K562 (cell line): ENCODE data around the gene STX1B. TPM values are rescaled to one million over a fixed set of nuclear protein-coding genes. Genes with fewer than 3 reads are reported as not detected.
A peak's percentile ranks its signal among the peaks of the same experiment; 100 is the strongest.

Experiments
- CBFA2T3 ChIP-seq: fragments of 450-650 bp; IDR thresholded peaks from 2 replicates; pipeline ENCODE4 v1.6.1; 2017
- CEBPB ChIP-seq: fragments of 450-650 bp; IDR thresholded peaks from 2 replicates; pipeline ENCODE4 v1.6.1; 2016; ENCODE audit warnings: missing genetic modification characterization, missing compliant biosample characterization
- DACH1 ChIP-seq: fragments of 450-650 bp; IDR thresholded peaks from 2 replicates; pipeline ENCODE4 v1.6.1; 2018; ENCODE audit not compliant: partially characterized antibody
- EGR1 ChIP-seq: fragments of 450-650 bp; conservative IDR thresholded peaks from 2 replicates; pipeline ENCODE4 v1.6.1; 2017; ENCODE audit warnings: mild to moderate bottlenecking
- ELF2 ChIP-seq: fragments of 250-450 bp; sonication (Bioruptor Pico); IDR thresholded peaks from 2 replicates; pipeline ENCODE4 v1.5.0; 2021; ENCODE audit warnings: mild to moderate bottlenecking
- GABPB2 ChIP-seq: fragments of 250-450 bp; sonication (Bioruptor Pico); conservative IDR thresholded peaks from 2 replicates; pipeline ENCODE4 v1.5.1; 2021; ENCODE audit warnings: mild to moderate bottlenecking
- IRF1 ChIP-seq: sonication (generic); formaldehyde crosslinking; IDR thresholded peaks from 2 replicates; pipeline ENCODE4 v1.8.0; 2022; ENCODE audit warnings: missing genetic modification reagents, mild to moderate bottlenecking, borderline replicate concordance
- NFRKB ChIP-seq: fragments of 450-650 bp; IDR thresholded peaks from 2 replicates; pipeline ENCODE4 v1.6.1; 2016; ENCODE audit warnings: low read depth
- POLR2AphosphoS5 ChIP-seq: IDR thresholded peaks from 2 replicates; pipeline ENCODE4 v1.6.1; 2011; ENCODE audit warnings: mild to moderate bottlenecking, low read depth, low read length, moderate library complexity; ENCODE audit not compliant: control insufficient read depth, insufficient read depth
- SAP30 ChIP-seq: fragments of 200-600 bp; sonication (generic); IDR thresholded peaks from 2 replicates; pipeline ENCODE4 v1.6.1; 2012; ENCODE audit warnings: borderline replicate concordance, low read depth, mild to moderate bottlenecking, moderate library complexity, low read length, control low read depth, inconsistent platforms; ENCODE audit not compliant: insufficient read depth, poor library complexity, severe bottlenecking
- USF1 ChIP-seq: sonication (generic); formaldehyde crosslinking; IDR thresholded peaks from 2 replicates; pipeline ENCODE4 v1.9.0; 2022; ENCODE audit warnings: mild to moderate bottlenecking, missing genetic modification reagents
- ZBTB40 ChIP-seq, 2 experiments: fragments of 450-650 bp in 1 of 2; sonication (generic) in 1 of 2; formaldehyde crosslinking in 1 of 2; IDR thresholded peaks; 2 replicates each; pipeline versions ENCODE4 v1.7.1 to v1.9.0; 2016 to 2022; ENCODE audit warnings: inconsistent platforms in 1 of 2, mild to moderate bottlenecking in 1 of 2, missing genetic modification reagents in 1 of 2
- ZNF133 ChIP-seq: fragments of 250-450 bp; sonication (Bioruptor Pico); IDR thresholded peaks from 2 replicates; pipeline ENCODE4 v1.4.0; 2020; ENCODE audit warnings: mild to moderate bottlenecking
- ZNF174 ChIP-seq: fragments of 250-450 bp; sonication (Bioruptor Pico); IDR thresholded peaks from 2 replicates; pipeline ENCODE4 v1.4.0; 2020; ENCODE audit warnings: mild to moderate bottlenecking
- ZNF77 ChIP-seq: fragments of 250-450 bp; sonication (Bioruptor Pico); IDR thresholded peaks from 2 replicates; pipeline ENCODE4 v1.5.0; 2020
- polyA plus RNA-seq, 8 experiments: library from polyadenylated mRNA; depleted of rRNA in 4 of 8; stranded (reverse) in 5 of 8; unstranded in 3 of 8; fragments of >200 nt; fragmentation: Nextera tagmentation in 2 of 8; fragmentation: Illumina TruSeq in 1 of 8; extraction: Ambion mirVana in 2 of 8; extraction: Trizol in 1 of 8; gene quantifications; 2 replicates each; pipeline versions ENCODE4 v1.2.1 to v1.2.3, GENCODE V29; 2011 to 2014; ENCODE audit warnings: inconsistent platforms in 1 of 8, missing spikeins in 1 of 8
- total RNA-seq, 7 experiments: library from RNA; depleted of rRNA in 6 of 7; stranded (reverse); fragments of >200 nt in 6 of 7; fragmentation: Illumina TruSeq in 2 of 7; extraction: Trizol in 2 of 7; gene quantifications; 2 replicates each; pipeline versions ENCODE4 v1.2.1 to v1.2.3, GENCODE V29; 2011 to 2021; ENCODE audit warnings: low replicate concordance in 1 of 7

The STX1B gene
- total and polyA plus RNA-seq, 9 of the 15 experiments (the other 6 are each of a cell fraction or from before 2014, with no cell fraction given) = 0.07 to 2.5 (median 0.86) TPM

- TF ChIP-seq NFRKB (peak; percentile 42; the same call in 1 of the 2 replicates), IRF1 (CRISPR knock-in tag) (no peak), ZNF174 (CRISPR knock-in tag) (no peak), CBFA2T3 (peak; percentile 84), SAP30 (peak; percentile 60), EGR1 (no peak), CEBPB (tag) (peak; percentile 67), ZNF77 (CRISPR knock-in tag) (no peak), ZNF133 (CRISPR knock-in tag) (no peak), USF1 (CRISPR knock-in tag) (no peak), DACH1 (peak; percentile 91), GABPB2 (CRISPR knock-in tag) (no peak), ZBTB40 (IDR thresholded peaks at IDR 0.05) (peak; percentile 71; the same call in 1 of the 2 replicates), ZBTB40 (CRISPR knock-in tag; IDR thresholded peaks at IDR 0.05) (no peak), POLR2AphosphoS5 (peak; percentile 85), ELF2 (CRISPR knock-in tag) (no peak)
These were observed 60.6 kb downstream of the STX1B start (continued) for GRCh38 chr16:30949650-30950515.
